ENCODE data around the gene TBX4. TPM values are rescaled to one million over a fixed set of nuclear protein-coding genes. Genes with fewer than 3 reads are reported as not detected.
"Not testable (repeated sequence)": the region's sequence is repeated elsewhere in the genome, so short reads cannot be mapped to it uniquely, and the experiment has no call there.

Gene TBX4
- total and polyA plus RNA-seq, 2 experiments from 2014 or later = 13.9 to 15.4 TPM

- peak overlapping the region; percentile 90 for H3K27ac ChIP-seq
- no peaks in the 10 kb centered on the region for H3K9me3 ChIP-seq (ENCODE audit: low read depth)
- H3K36me3 ChIP-seq (replicated peaks; ENCODE audit: insufficient read depth, low read depth) = no peaks in the 10 kb centered on the region
- no peaks in the 10 kb centered on the region for H3K27me3 ChIP-seq
- 75% methylated on average over 8 of the region's 8 CpGs for WGBS (ENCODE audit: low lambda C conversion rate, missing lambda C conversion rate)
- H2AFZ ChIP-seq = no peak overlapping the region
- no peak overlapping the region for H3K4me3 ChIP-seq
- H4K20me1 ChIP-seq (ENCODE audit: insufficient read depth, poor library complexity, severe bottlenecking) = no peaks in the 10 kb centered on the region
- no peaks in the 10 kb centered on the region for H3K79me2 ChIP-seq
- no peaks in the 10 kb centered on the region for H3K9me2 ChIP-seq (replicated peaks; ENCODE audit: insufficient read depth)
- H3K4me2 ChIP-seq = no peak overlapping the region
- no peak for DNase-seq (ENCODE audit: low spot score)
- peaks cover 68% of the 10 kb centered on the region for H3K4me1 ChIP-seq (ENCODE audit: insufficient read depth)
- TF ChIP-seq EZH2 (IDR thresholded peaks at IDR 0.05; ENCODE audit: borderline replicate concordance) (no peak), CTCF (IDR thresholded peaks at IDR 0.05; ENCODE audit: poor library complexity) (no peak), EZH2phosphoT487 (IDR thresholded peaks at IDR 0.05; ENCODE audit: low read depth, severe bottlenecking, unreplicated experiment) (no peak)
Measured at GRCh38 chr17:61492759-61493526, 40.7 kb downstream of the TBX4 start.

DNA sequence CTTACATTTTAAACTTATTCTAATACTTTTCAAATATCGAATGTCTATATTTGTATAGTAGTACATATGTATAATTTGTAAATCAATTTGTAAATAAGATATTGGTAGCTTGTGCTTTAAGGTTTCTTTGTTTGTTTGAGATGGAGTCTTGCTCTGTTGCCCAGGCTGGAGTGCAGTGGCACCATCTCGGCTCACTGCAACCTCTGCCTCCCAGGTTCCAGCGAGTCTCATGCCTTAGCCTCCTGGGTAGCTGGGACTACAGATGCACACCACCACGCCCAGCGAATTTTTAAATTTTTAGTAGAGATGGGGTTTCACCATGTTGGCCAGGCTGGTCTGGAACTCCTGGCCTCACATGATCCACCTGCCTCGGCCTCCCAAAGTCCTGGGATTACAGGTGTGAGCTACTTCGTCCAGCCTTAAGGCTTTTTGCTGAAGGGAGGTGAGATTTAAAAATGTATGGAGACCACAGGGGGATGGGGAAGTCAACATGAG lies 41.7 kb downstream of the TBX4 start:
- 87% methylated on average over 7 of the region's 7 CpGs for WGBS (ENCODE audit: low lambda C conversion rate, missing lambda C conversion rate)

GRCh38 chr17:61494325-61495160 lies 42.3 kb downstream of the TBX4 start:
- no peak overlapping the region for H2AFZ ChIP-seq
- H4K20me1 ChIP-seq (ENCODE audit: insufficient read depth, poor library complexity, severe bottlenecking) = no peaks in the 10 kb centered on the region
- no peaks in the 10 kb centered on the region for H3K9me2 ChIP-seq (replicated peaks; ENCODE audit: insufficient read depth)
- no peaks in the 10 kb centered on the region for H3K9me3 ChIP-seq (ENCODE audit: low read depth)
- TF ChIP-seq CTCF (IDR thresholded peaks at IDR 0.05; ENCODE audit: poor library complexity) = no peak
- no peak for TF ChIP-seq EZH2phosphoT487 (IDR thresholded peaks at IDR 0.05; ENCODE audit: low read depth, severe bottlenecking, unreplicated experiment)
- no peak for TF ChIP-seq EZH2 (IDR thresholded peaks at IDR 0.05; ENCODE audit: borderline replicate concordance)
- peak; percentile 72 for DNase-seq (ENCODE audit: low spot score)
- 35% methylated on average over 13 of the region's 13 CpGs for WGBS (ENCODE audit: low lambda C conversion rate, missing lambda C conversion rate)
- H3K36me3 ChIP-seq (replicated peaks; ENCODE audit: insufficient read depth, low read depth) = no peaks in the 10 kb centered on the region
- peak overlapping the region; percentile 13 for H3K4me2 ChIP-seq
- H3K4me3 ChIP-seq = no peak overlapping the region
- H3K27me3 ChIP-seq = no peaks in the 10 kb centered on the region
- peaks cover 59% of the 10 kb centered on the region for H3K4me1 ChIP-seq (ENCODE audit: insufficient read depth)
- H3K79me2 ChIP-seq = no peaks in the 10 kb centered on the region
- H3K27ac ChIP-seq = peak overlapping the region; percentile 90

More for the DNA sequence above, 41.7 kb downstream of the TBX4 start:
- not testable (repeated sequence) for H3K79me2 ChIP-seq; H3K4me3 ChIP-seq; H3K27me3 ChIP-seq; H3K9me3 ChIP-seq (ENCODE audit: low read depth); DNase-seq (ENCODE audit: low spot score); H2AFZ ChIP-seq; H3K36me3 ChIP-seq (replicated peaks; ENCODE audit: insufficient read depth, low read depth); H4K20me1 ChIP-seq (ENCODE audit: insufficient read depth, poor library complexity, severe bottlenecking); H3K9me2 ChIP-seq (replicated peaks; ENCODE audit: insufficient read depth); H3K4me2 ChIP-seq
- peak overlapping the region; percentile 90 for H3K27ac ChIP-seq
- peaks cover 65% of the 10 kb centered on the region for H3K4me1 ChIP-seq (ENCODE audit: insufficient read depth)
